Body of pancreas (tissue), 4 donors: ENCODE measurements around the gene C14orf119. TPM values are rescaled to one million over a fixed set of nuclear protein-coding genes. Genes with fewer than 3 reads are reported as not detected.

Source experiments
- ATAC-seq: fragments of 150-250 bp; one replicate; pipeline ENCODE4 v1.9.1; 2016
- DNase-seq, 4 donors: peaks; one replicate each; pipeline ENCODE4 v3.0.0-alpha.2; 2019
- H3K27ac ChIP-seq, 4 donors: fragments of 200-600 bp; sonication (generic); 1 replicate in 3 of 4; 2 replicates in 1 of 4; pipeline versions ENCODE4 v1.5.1 to v1.6.1; 2016 to 2019; ENCODE audit warnings: mild to moderate bottlenecking in 1 of 4, mixed read lengths in 1 of 4, moderate library complexity in 1 of 4
- H3K27me3 ChIP-seq, 2 donors: fragments of 200-600 bp; sonication (generic); one replicate each; pipeline ENCODE4 v1.6.0; 2016; ENCODE audit warnings: mild to moderate bottlenecking in 1 of 2
- H3K36me3 ChIP-seq, 2 donors: fragments of 200-600 bp; sonication (generic); replicated peaks in 1 of 2; 2 replicates each; pipeline ENCODE4 v1.5.1; 2016; ENCODE audit warnings: low read depth in 2 of 2; ENCODE audit not compliant: insufficient read depth in 1 of 2
- H3K4me1 ChIP-seq: fragments of 200-600 bp; sonication (generic); one replicate; pipeline ENCODE4 v1.6.0; 2016
- H3K4me3 ChIP-seq, 2 donors: fragments of 200-600 bp; sonication (generic); 1 replicate in 1 of 2; 2 replicates in 1 of 2; pipeline ENCODE4 v1.5.1; 2016 to 2019
- H3K9me3 ChIP-seq, 3 donors: fragments of 200-600 bp; sonication (generic); 1 replicate in 2 of 3; 2 replicates in 1 of 3; pipeline ENCODE4 v1.5.1; 2016
- CTCF ChIP-seq, 7 experiments: fragments of 450-650 bp in 4 of 7; fragments of 200-600 bp in 3 of 7; sonication (generic) in 3 of 7; IDR thresholded peaks; one replicate each; pipeline ENCODE4 v1.5.1; 2016 to 2019; ENCODE audit warnings: antibody characterized with exemption in 7 of 7
- POLR2A ChIP-seq, 3 donors: fragments of 450-650 bp; IDR thresholded peaks; one replicate each; pipeline ENCODE4 v1.6.1; 2016; ENCODE audit warnings: antibody characterized with exemption in 3 of 3, mild to moderate bottlenecking in 2 of 3
- WGBS, 2 donors: methylation state at CpG; one replicate each; pipeline ENCODE4 v1.1.5; 2017; 5-methylcytosine and 5-hydroxymethylcytosine counted together
- intact Hi-C: fragments of 100-400 bp; cut with DNase I; formaldehyde crosslinking; loops from one replicate; pipeline ENCODE4 v1.15.1; 2023
- total RNA-seq, 2 donors: library from RNA; depleted of rRNA; stranded (reverse); fragments of >200 nt; gene quantifications; one replicate each; pipeline ENCODE4 v1.1.0, GENCODE V29; 2016

C14orf119 gene
- total RNA-seq, 2 donors from 2014 or later: 3.6 to 7.0 TPM

DNA sequence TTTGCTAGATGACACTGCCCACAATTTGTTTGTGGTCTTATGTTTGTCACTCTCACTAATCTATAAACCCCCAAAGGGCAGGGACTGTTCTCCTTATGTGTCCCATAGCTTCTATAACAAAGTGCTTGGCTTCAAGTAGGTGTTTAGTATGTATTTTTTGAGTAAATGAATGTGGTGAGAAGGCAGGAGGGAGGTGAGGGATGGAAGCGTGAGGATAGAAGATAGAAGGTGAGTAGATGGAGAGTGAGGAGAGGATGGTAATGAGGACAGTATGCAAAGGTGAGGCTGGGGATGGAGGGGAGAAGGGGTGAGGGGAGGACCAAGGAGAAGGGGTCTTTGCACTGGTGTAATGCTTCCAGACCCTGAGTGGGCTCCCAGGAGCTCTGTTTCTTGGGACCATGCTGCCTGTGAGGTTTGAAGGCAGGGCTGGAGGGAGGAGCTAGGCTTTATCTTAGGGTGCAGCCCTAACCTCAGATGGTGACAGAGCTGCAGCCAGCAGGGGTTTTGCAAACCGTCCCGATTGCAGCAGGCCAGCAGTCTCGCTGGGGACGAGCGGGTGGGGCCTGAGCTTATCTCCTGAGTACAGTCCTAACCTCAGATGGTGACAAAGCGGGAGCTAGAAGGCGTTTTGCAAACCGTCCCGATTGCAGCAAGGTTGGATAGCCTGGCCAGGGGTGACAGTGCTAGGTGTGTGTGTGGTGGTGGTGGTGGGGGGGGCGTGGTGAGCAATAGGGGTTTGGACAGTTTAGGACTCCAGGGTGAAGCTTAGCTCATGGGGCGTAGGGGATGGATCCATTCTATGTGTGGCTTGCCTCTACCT is 17.3 kb downstream of the C14orf119 start:
- DNase-seq: no peak
- no peak for ATAC-seq
- 35 to 50% methylated on average over 12 of the region's 12 CpGs for WGBS, 2 donors
- no peaks in the 10 kb centered on the region for H3K9me3 ChIP-seq
- H3K4me3 ChIP-seq: no peak overlapping the region
- H3K27ac ChIP-seq: no peak overlapping the region
- intact Hi-C loops: no loop called here
- H3K36me3 ChIP-seq: no peaks in the 10 kb centered on the region
- TF ChIP-seq CTCF (IDR thresholded peaks at IDR 0.05) (no peak), POLR2A (IDR thresholded peaks at IDR 0.05) (no peak)
- no peaks in the 10 kb centered on the region for H3K4me1 ChIP-seq
- H3K27me3 ChIP-seq: peaks cover 0 to 7% of the 10 kb centered on the region in 2 donors

GRCh38 chr14:23113431-23114119 is 18.3 kb downstream of the C14orf119 start:
- no peaks in the 10 kb centered on the region for H3K9me3 ChIP-seq
- intact Hi-C loops: no loop called here
- H3K27me3 ChIP-seq: peaks cover 0 to 7% of the 10 kb centered on the region in 2 donors
- 57 to 58% methylated on average over 7 to 10 of the region's 10 CpGs for WGBS, 2 donors
- no peak for ATAC-seq
- H3K36me3 ChIP-seq: no peaks in the 10 kb centered on the region
- no peak overlapping the region for H3K27ac ChIP-seq
- no peak for DNase-seq
- H3K4me1 ChIP-seq: no peaks in the 10 kb centered on the region
- TF ChIP-seq CTCF (IDR thresholded peaks at IDR 0.05) (no peak), POLR2A (IDR thresholded peaks at IDR 0.05) (no peak)
- no peak overlapping the region for H3K4me3 ChIP-seq

- H3K36me3 ChIP-seq: no peaks in the 10 kb centered on the region
- H3K27me3 ChIP-seq: peaks cover 0 to 7% of the 10 kb centered on the region in 2 donors
- no peak overlapping the region for H3K27ac ChIP-seq
- H3K9me3 ChIP-seq: no peaks in the 10 kb centered on the region
- WGBS, 2 donors: 40 to 42% methylated on average over 5 of the region's 5 CpGs
- intact Hi-C loops: no loop called here
- no peak for TF ChIP-seq CTCF (IDR thresholded peaks at IDR 0.05)
- TF ChIP-seq POLR2A (IDR thresholded peaks at IDR 0.05): no peak
- DNase-seq: no peak
- no peak for ATAC-seq
- no peak overlapping the region for H3K4me3 ChIP-seq
- H3K4me1 ChIP-seq: no peaks in the 10 kb centered on the region
These were observed 18.8 kb downstream of the C14orf119 start for GRCh38 chr14:23114120-23114458.

DNA sequence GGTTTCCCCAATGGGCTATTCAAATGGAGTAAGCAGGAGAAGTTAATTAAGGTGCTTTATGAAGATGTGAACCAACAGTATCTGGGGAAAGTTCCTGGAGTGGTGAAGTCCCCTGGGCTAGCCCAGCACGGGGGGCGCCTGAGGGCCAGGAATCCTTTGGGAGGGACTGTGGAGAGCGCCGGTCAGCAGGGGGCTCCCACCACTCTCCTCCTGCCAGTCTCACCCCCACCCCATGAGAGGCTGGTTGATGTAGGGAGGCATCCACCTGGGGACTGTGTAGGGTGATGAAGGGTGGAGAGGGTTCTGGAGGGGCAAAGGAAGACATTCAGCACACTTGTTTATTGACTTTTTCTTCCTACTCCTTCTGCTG is 19.3 kb downstream of the C14orf119 start:
- H3K36me3 ChIP-seq: no peaks in the 10 kb centered on the region
- H3K9me3 ChIP-seq: no peaks in the 10 kb centered on the region
- H3K27me3 ChIP-seq: peaks cover 0 to 7% of the 10 kb centered on the region in 2 donors
- DNase-seq (no peak), ATAC-seq (no peak)
- H3K4me1 ChIP-seq: no peaks in the 10 kb centered on the region
- TF ChIP-seq CTCF (IDR thresholded peaks at IDR 0.05): no peak
- no peak for TF ChIP-seq POLR2A (IDR thresholded peaks at IDR 0.05)
- H3K27ac ChIP-seq: no peak overlapping the region
- WGBS, 2 donors: 44 to 63% methylated on average over 3 to 4 of the region's 4 CpGs
- H3K4me3 ChIP-seq: no peak overlapping the region
- intact Hi-C loops: loop anchor here (5.0 kb wide), 1 partner anchor 73 kb away; no protein-coding TSS in a partner anchor
